Suppressor macrophage (primary cell): ENCODE results near the gene KRTAP10-9.
"Not testable (repeated sequence)": the region's sequence is repeated elsewhere in the genome, so short reads cannot be mapped to it uniquely, and the experiment has no call there.

Source experiments
- DNase-seq, 4 experiments: peaks; one replicate each; pipeline ENCODE4 v3.0.0-alpha.2; 2020 to 2022

The KRTAP10-9 gene

GRCh38 chr21:44643741-44644310 is 16.9 kb downstream of the KRTAP10-9 start:
- no peak for DNase-seq

GRCh38 chr21:44644878-44645277 is 18.0 kb downstream of the KRTAP10-9 start:
- DNase-seq: no peak

GRCh38 chr21:44646366-44647221 is 19.7 kb downstream of the KRTAP10-9 start, which contains the start of gene KRTAP10-11:
KRTAP10-11 (plus strand) TSS chr21:44646414; CDS start chr21:44646459, 45 bp downstream.
- DNase-seq: not testable (repeated sequence)

- DNase-seq: no peak
These were observed 20.3 kb downstream of the KRTAP10-9 start for GRCh38 chr21:44647222-44647552.

- no peak for DNase-seq
These were observed 21.8 kb downstream of the KRTAP10-9 start for GRCh38 chr21:44648557-44649311.

GRCh38 chr21:44649521-44650100 is 22.7 kb downstream of the KRTAP10-9 start:
- DNase-seq: no peak

- DNase-seq: no peak
These were observed 23.5 kb downstream of the KRTAP10-9 start for GRCh38 chr21:44650265-44650972.

GRCh38 chr21:44650973-44651675 is 24.2 kb downstream of the KRTAP10-9 start:
- no peak for DNase-seq

GRCh38 chr21:44653123-44653522 is 26.2 kb downstream of the KRTAP10-9 start:
- DNase-seq: no peak

GRCh38 chr21:44653656-44654575 is 27.0 kb downstream of the KRTAP10-9 start:
- DNase-seq: no peak

GRCh38 chr21:44654576-44655175 is 27.8 kb downstream of the KRTAP10-9 start, which contains the start of gene KRTAP12-4:
KRTAP12-4 (minus strand) TSS chr21:44654659; CDS start chr21:44654614, 45 bp downstream.
- no peak for DNase-seq

- DNase-seq: no peak
These were observed 30.0 kb downstream of the KRTAP10-9 start for GRCh38 chr21:44656868-44657267.

- DNase-seq: no peak
These were observed 31.0 kb downstream of the KRTAP10-9 start, which contains the start of gene KRTAP12-3 for GRCh38 chr21:44657635-44658540. KRTAP12-3 (plus strand) TSS chr21:44657932; CDS start chr21:44657980, 48 bp downstream.

- DNase-seq: no peak
These were observed 31.6 kb downstream of the KRTAP10-9 start for GRCh38 chr21:44658541-44658910.

- DNase-seq: peak in 1 of 4 experiments; percentile 0
These were observed 32.2 kb downstream of the KRTAP10-9 start for GRCh38 chr21:44658913-44659595.

GRCh38 chr21:44661567-44661966 is 34.7 kb downstream of the KRTAP10-9 start:
- DNase-seq: not testable (repeated sequence)

- no peak for DNase-seq
These were observed 37.8 kb downstream of the KRTAP10-9 start for GRCh38 chr21:44664691-44665090.
